IMR-90 (cell line): ENCODE results near the gene STEAP1. TPM values are rescaled to one million over a fixed set of nuclear protein-coding genes. Genes with fewer than 3 reads are reported as not detected.

Experiments used
- ATAC-seq: fragments of 200-7000 bp; cut with Tn5 transposase; 2 replicates; pipeline ENCODE4 v1.9.1; 2020; ENCODE audit warnings: low read depth, mild to moderate bottlenecking, moderate library complexity
- BruUV-seq: library from RNA; stranded (reverse); fragments of 400-500 nt; replicated peaks from 2 replicates; lab custom pipeline; 2021; lab: Mats Ljungman, UMichigan
- CTCF ChIA-PET: fragments of 300-600 bp; formaldehyde crosslinking; extraction: SDS; loops from one replicate; lab custom pipeline; 2021; ENCODE audit warnings: antibody characterized with exemption; lab: Yijun Ruan, JAX
- POLR2A ChIA-PET: fragments of 300-600 bp; sonication (Branson Sonifier 250); formaldehyde crosslinking; loops from one replicate; lab custom pipeline; 2022; ENCODE audit warnings: antibody characterized with exemption; ENCODE audit not compliant: unreplicated experiment; lab: Charles Lee
- DNase-seq: peaks from one replicate; pipeline ENCODE4 v3.0.0; 2013
- H2AFZ ChIP-seq: replicated peaks from 2 replicates; pipeline ENCODE3; 2013; ENCODE audit warnings: low read length, mild to moderate bottlenecking; ENCODE audit not compliant: poor library complexity
- H2AK5ac ChIP-seq: 2 replicates; pipeline ENCODE4 v1.6.1; 2013; ENCODE audit warnings: low read depth, low read length, inconsistent platforms
- H2AK9ac ChIP-seq: replicated peaks from 2 replicates; pipeline ENCODE3; 2013; ENCODE audit warnings: mild to moderate bottlenecking, low read depth, low read length, moderate library complexity; ENCODE audit not compliant: poor library complexity
- H2BK120ac ChIP-seq: 2 replicates; pipeline ENCODE4 v1.6.1; 2013; ENCODE audit warnings: low read depth, low read length, inconsistent platforms
- H2BK15ac ChIP-seq: 3 replicates; pipeline ENCODE4 v1.6.1; 2013; ENCODE audit warnings: low read depth, low read length, inconsistent platforms
- H2BK20ac ChIP-seq: 2 replicates; pipeline ENCODE4 v1.6.1; 2013; ENCODE audit warnings: low read depth, mild to moderate bottlenecking, inconsistent platforms, low read length, moderate library complexity
- H2BK5ac ChIP-seq: 2 replicates; pipeline ENCODE4 v1.6.1; 2013; ENCODE audit warnings: mild to moderate bottlenecking, low read depth, low read length, inconsistent platforms; ENCODE audit not compliant: poor library complexity, severe bottlenecking
- H3K14ac ChIP-seq: replicated peaks from 2 replicates; pipeline ENCODE4 v1.6.1; 2013; ENCODE audit warnings: low read depth, low read length, inconsistent platforms
- H3K18ac ChIP-seq: 2 replicates; pipeline ENCODE4 v1.6.1; 2013; ENCODE audit warnings: low read depth, low read length, control low read depth
- H3K23ac ChIP-seq: 2 replicates; pipeline ENCODE4 v1.6.1; 2013; ENCODE audit warnings: low read depth, low read length, inconsistent platforms
- H3K27ac ChIP-seq: 2 replicates; pipeline ENCODE4 v1.5.1; 2013; ENCODE audit warnings: mild to moderate bottlenecking, control low read depth, low read length; ENCODE audit not compliant: insufficient read depth
- H3K27me3 ChIP-seq: 2 replicates; pipeline ENCODE4 v1.6.1; 2013; ENCODE audit warnings: low read length; ENCODE audit not compliant: control insufficient read depth, insufficient read depth
- H3K36me3 ChIP-seq: 2 replicates; pipeline ENCODE4 v1.6.1; 2013; ENCODE audit warnings: low read length, mixed read lengths; ENCODE audit not compliant: control insufficient read depth, insufficient read depth
- H3K4ac ChIP-seq: 2 replicates; pipeline ENCODE4 v1.6.1; 2013; ENCODE audit warnings: low read depth, low read length, inconsistent platforms
- H3K4me1 ChIP-seq: 2 replicates; pipeline ENCODE4 v1.6.1; 2013; ENCODE audit warnings: low read length, mixed read lengths; ENCODE audit not compliant: control insufficient read depth, insufficient read depth
- H3K4me2 ChIP-seq: 2 replicates; pipeline ENCODE4 v1.6.1; 2013; ENCODE audit warnings: low read depth, mild to moderate bottlenecking, control low read depth, low read length, moderate library complexity
- H3K4me3 ChIP-seq: 2 replicates; pipeline ENCODE4 v1.5.1; 2013; ENCODE audit warnings: low read depth, mild to moderate bottlenecking, control low read depth, low read length, moderate library complexity; ENCODE audit not compliant: insufficient read depth
- H3K56ac ChIP-seq: 2 replicates; pipeline ENCODE4 v1.6.1; 2013; ENCODE audit warnings: low read length, inconsistent platforms; ENCODE audit not compliant: insufficient read depth; ENCODE audit errors: extremely low read depth
- H3K79me1 ChIP-seq, 2 experiments: 2 replicates each; pipeline ENCODE4 v1.6.1; 2013; ENCODE audit warnings: low read length in 2 of 2, inconsistent platforms in 1 of 2, low read depth in 1 of 2
- H3K9ac ChIP-seq: 2 replicates; pipeline ENCODE4 v1.6.1; 2013; ENCODE audit warnings: low read depth, low read length, control low read depth
- H3K9me1 ChIP-seq: 2 replicates; pipeline ENCODE4 v1.6.1; 2013; ENCODE audit warnings: low read length, inconsistent platforms; ENCODE audit not compliant: insufficient read depth
- H3K9me3 ChIP-seq: 2 replicates; pipeline ENCODE4 v1.6.1; 2013; ENCODE audit warnings: low read length; ENCODE audit not compliant: control insufficient read depth, insufficient read depth
- H4K20me1 ChIP-seq: 2 replicates; pipeline ENCODE4 v1.6.1; 2013; ENCODE audit warnings: low read length, inconsistent platforms; ENCODE audit not compliant: insufficient read depth
- H4K5ac ChIP-seq: 2 replicates; pipeline ENCODE4 v1.6.1; 2013; ENCODE audit warnings: mild to moderate bottlenecking, low read depth, low read length, control low read depth
- H4K8ac ChIP-seq, 2 experiments: 2 replicates each; pipeline ENCODE4 v1.6.1; 2013; ENCODE audit warnings: low read depth in 2 of 2, low read length in 2 of 2, control low read depth in 1 of 2, inconsistent platforms in 1 of 2
- H4K91ac ChIP-seq: 2 replicates; pipeline ENCODE4 v1.6.1; 2013; ENCODE audit warnings: low read depth, low read length, inconsistent platforms; ENCODE audit not compliant: insufficient read depth
- BHLHE40 ChIP-seq: fragments of 150-350 bp; IDR thresholded peaks from 2 replicates; pipeline ENCODE4 v1.6.1; 2016; ENCODE audit warnings: mild to moderate bottlenecking, low read depth, low read length
- CEBPB ChIP-seq: IDR thresholded peaks from 2 replicates; pipeline ENCODE4 v1.6.1; 2012; ENCODE audit warnings: low read depth, low read length, improper control_type of control experiment
- CHD1 ChIP-seq: IDR thresholded peaks from 2 replicates; pipeline ENCODE4 v1.6.1; 2012; ENCODE audit warnings: low read depth, low read length, improper control_type of control experiment
- ELK1 ChIP-seq: fragments of 150-350 bp; IDR thresholded peaks from 2 replicates; pipeline ENCODE4 v1.6.1; 2016; ENCODE audit warnings: low read depth, mild to moderate bottlenecking, low read length, moderate library complexity, borderline replicate concordance
- FOS ChIP-seq: fragments of 150-350 bp; IDR thresholded peaks from 2 replicates; pipeline ENCODE4 v1.6.1; 2016; ENCODE audit warnings: low read depth, low read length
- MAFK ChIP-seq: IDR thresholded peaks from 2 replicates; pipeline ENCODE4 v1.6.1; 2012; ENCODE audit warnings: low read depth, low read length, improper control_type of control experiment
- MAZ ChIP-seq: IDR thresholded peaks from 2 replicates; pipeline ENCODE4 v1.6.1; 2012; ENCODE audit warnings: low read depth, mild to moderate bottlenecking, low read length, improper control_type of control experiment, moderate library complexity, borderline replicate concordance
- MXI1 ChIP-seq: IDR thresholded peaks from 2 replicates; pipeline ENCODE4 v1.6.1; 2012; ENCODE audit warnings: low read depth, mild to moderate bottlenecking, low read length, moderate library complexity, borderline replicate concordance
- NFE2L2 ChIP-seq: fragments of 150-350 bp; IDR thresholded peaks from 2 replicates; pipeline ENCODE4 v1.6.1; 2016; ENCODE audit warnings: low read depth, mild to moderate bottlenecking, low read length
- POLR2A ChIP-seq: IDR thresholded peaks from 2 replicates; pipeline ENCODE4 v1.6.1; 2012; ENCODE audit warnings: mild to moderate bottlenecking, low read depth, low read length
- RAD21 ChIP-seq: IDR thresholded peaks from 2 replicates; pipeline ENCODE4 v1.6.1; 2012; ENCODE audit warnings: low read length, improper control_type of control experiment
- RCOR1 ChIP-seq: IDR thresholded peaks from 2 replicates; pipeline ENCODE4 v1.6.1; 2012; ENCODE audit warnings: mild to moderate bottlenecking, low read length, improper control_type of control experiment; ENCODE audit not compliant: insufficient replicate concordance
- RFX5 ChIP-seq: IDR thresholded peaks from 2 replicates; pipeline ENCODE4 v1.8.0; 2012; ENCODE audit warnings: low read depth, mild to moderate bottlenecking, low read length, moderate library complexity
- SMC3 ChIP-seq: fragments of 150-350 bp; IDR thresholded peaks from 2 replicates; pipeline ENCODE4 v1.6.1; 2016; ENCODE audit warnings: low read depth, mild to moderate bottlenecking, antibody characterized with exemption, low read length, moderate library complexity
- USF2 ChIP-seq: fragments of 150-350 bp; IDR thresholded peaks from 2 replicates; pipeline ENCODE4 v1.6.1; 2017; ENCODE audit warnings: mild to moderate bottlenecking, antibody characterized with exemption, low read length, low read depth
- dilution Hi-C: fragments of 300-500 bp; cut with HindIII; formaldehyde crosslinking; loops from one replicate; pipeline ENCODE4 v1.14.3; 2018; ENCODE audit warnings: low sequenced_read_pairs; ENCODE audit not compliant: unreplicated experiment
- in situ Hi-C: fragments of 300-500 bp; cut with MboI; formaldehyde crosslinking; loops from 3 replicates; pipeline ENCODE4 v1.14.3; 2019; ENCODE audit warnings: low sequenced_read_pairs, inconsistent platforms, mixed read lengths
- intact Hi-C: fragments of 100-400 bp; cut with micrococcal nuclease; formaldehyde crosslinking; loops from 2 replicates; pipeline ENCODE4 v1.10.0; 2022
- polyA plus RNA-seq, 3 experiments: library from polyadenylated mRNA; depleted of rRNA; stranded (reverse); fragments of >200 nt; gene quantifications; 2 replicates each; pipeline ENCODE4 v1.2.3, GENCODE V29; 2012; ENCODE audit warnings: low replicate concordance in 1 of 3
- total RNA-seq: library from RNA; depleted of rRNA; stranded (reverse); fragments of >200 nt; gene quantifications from 2 replicates; pipeline ENCODE4 v1.2.3, GENCODE V29; 2012
- TF ChIP-seq, protein P1 (sequence below): conservative IDR thresholded peaks from 2 replicates; pipeline ENCODE4 v1.5.1; 2012; ENCODE audit warnings: mild to moderate bottlenecking, low read depth, low read length, improper control_type of control experiment

Gene STEAP1
- total and polyA plus RNA-seq, 2 of the 4 experiments (the other 2 are of a cell fraction) = 3.9 to 5.2 TPM

GRCh38 chr7:90180649-90181048 lies 26.4 kb downstream of the STEAP1 start:
- Histone ChIP-seq H4K20me1 (no peaks in the 10 kb centered on the region), H3K4me1 (peaks cover 4% of the 10 kb centered on the region), H2BK20ac (no peak overlapping the region), H3K14ac (no peak overlapping the region), H3K4me2 (no peak overlapping the region), H3K4me3 (no peak overlapping the region), H3K56ac (no peak overlapping the region), H4K5ac (no peak overlapping the region), H2AFZ (no peak overlapping the region), H3K23ac (no peak overlapping the region), H4K8ac (no peak overlapping the region), H3K9me3 (no peaks in the 10 kb centered on the region), H2BK5ac (no peak overlapping the region), H3K18ac (no peak overlapping the region), H3K36me3 (no peaks in the 10 kb centered on the region), H2BK15ac (no peak overlapping the region), H3K4ac (no peak overlapping the region), H3K9ac (no peak overlapping the region), H3K9me1 (no peaks in the 10 kb centered on the region), H2AK9ac (no peak overlapping the region), H2BK120ac (no peak overlapping the region), H3K79me1 (no peaks in the 10 kb centered on the region), H4K91ac (no peak overlapping the region), H3K27me3 (no peaks in the 10 kb centered on the region), H2AK5ac (no peak overlapping the region), H3K27ac (no peak overlapping the region)
- intact Hi-C loops (no loop called here), in situ Hi-C loops (no loop called here), dilution Hi-C loops (no loop called here)
- no peak for ATAC-seq
- no TSS peak for BruUV-seq
- ChIA-PET POLR2A (no interaction called here), CTCF (no interaction called here)
- TF ChIP-seq RCOR1 (no peak), CHD1 (no peak), RFX5 (no peak), POLR2A (no peak), NFE2L2 (no peak), USF2 (no peak), MAZ (no peak), CEBPB (no peak), FOS (no peak), SMC3 (no peak), ELK1 (no peak), RAD21 (no peak), BHLHE40 (no peak), MAFK (no peak), MXI1 (no peak)
- TF ChIP-seq, protein P1, sequence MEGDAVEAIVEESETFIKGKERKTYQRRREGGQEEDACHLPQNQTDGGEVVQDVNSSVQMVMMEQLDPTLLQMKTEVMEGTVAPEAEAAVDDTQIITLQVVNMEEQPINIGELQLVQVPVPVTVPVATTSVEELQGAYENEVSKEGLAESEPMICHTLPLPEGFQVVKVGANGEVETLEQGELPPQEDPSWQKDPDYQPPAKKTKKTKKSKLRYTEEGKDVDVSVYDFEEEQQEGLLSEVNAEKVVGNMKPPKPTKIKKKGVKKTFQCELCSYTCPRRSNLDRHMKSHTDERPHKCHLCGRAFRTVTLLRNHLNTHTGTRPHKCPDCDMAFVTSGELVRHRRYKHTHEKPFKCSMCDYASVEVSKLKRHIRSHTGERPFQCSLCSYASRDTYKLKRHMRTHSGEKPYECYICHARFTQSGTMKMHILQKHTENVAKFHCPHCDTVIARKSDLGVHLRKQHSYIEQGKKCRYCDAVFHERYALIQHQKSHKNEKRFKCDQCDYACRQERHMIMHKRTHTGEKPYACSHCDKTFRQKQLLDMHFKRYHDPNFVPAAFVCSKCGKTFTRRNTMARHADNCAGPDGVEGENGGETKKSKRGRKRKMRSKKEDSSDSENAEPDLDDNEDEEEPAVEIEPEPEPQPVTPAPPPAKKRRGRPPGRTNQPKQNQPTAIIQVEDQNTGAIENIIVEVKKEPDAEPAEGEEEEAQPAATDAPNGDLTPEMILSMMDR = no peak
- DNase-seq = no peak
